ENCODE results near the gene COX7C. TPM values are rescaled to one million over a fixed set of nuclear protein-coding genes. Genes with fewer than 3 reads are reported as not detected.

COX7C gene
- total RNA-seq, 3 donors from 2014 or later = 677 to 765 (median 717) TPM

DNA sequence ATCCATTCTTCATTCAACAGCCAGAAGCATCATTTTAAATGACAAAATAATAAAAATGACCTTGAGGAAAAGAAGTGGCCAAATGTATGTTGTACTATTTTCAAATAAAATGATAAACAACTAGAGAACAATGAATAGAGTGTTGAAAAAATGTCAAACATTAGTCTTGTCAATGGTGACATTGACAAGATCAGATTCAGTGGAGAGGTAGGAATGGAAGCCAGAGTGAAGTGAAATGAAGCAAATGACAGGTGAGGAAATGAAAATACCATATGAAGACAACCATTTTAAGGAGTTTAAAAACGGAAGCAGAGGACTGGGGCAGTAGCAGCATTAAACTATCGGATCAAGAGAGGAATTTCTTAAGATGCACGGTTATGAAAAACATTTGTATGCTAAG lies 38.2 kb upstream of the COX7C start:
- Histone ChIP-seq H3K36me3 (ENCODE audit: low read depth) (no peaks in the 10 kb centered on the region), H3K4me1 (ENCODE audit: low read depth) (no peaks in the 10 kb centered on the region), H3K4me3 (no peak overlapping the region), H3K9me3 (no peaks in the 10 kb centered on the region)
- no peak for DNase-seq
- no peak for ATAC-seq
- intact Hi-C loops (cut with DNase I, micrococcal nuclease) = no loop called here
- no peak for TF ChIP-seq CTCF (IDR thresholded peaks at IDR 0.05)

DNA sequence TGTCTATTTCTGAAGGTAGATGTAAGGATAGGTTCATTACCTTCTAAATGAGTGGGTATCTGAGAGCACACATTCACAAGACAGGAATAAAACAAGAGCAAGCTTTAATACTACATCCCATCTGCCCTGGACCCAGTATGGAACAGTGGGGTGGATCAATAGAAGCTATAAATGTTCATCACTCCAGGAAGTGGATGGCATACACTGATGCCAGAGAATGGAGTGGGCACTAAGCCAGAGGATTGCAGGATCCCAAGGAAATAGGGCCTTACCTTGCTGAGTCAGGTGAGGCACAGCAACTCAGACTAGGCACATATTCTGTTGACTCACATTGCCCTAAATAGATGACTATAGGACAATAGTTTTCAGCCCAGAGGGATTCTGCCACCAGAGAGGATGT lies 21.3 kb upstream of the COX7C start:
- TF ChIP-seq CTCF (IDR thresholded peaks at IDR 0.05) = no peak
- H3K36me3 ChIP-seq (ENCODE audit: low read depth) = no peaks in the 10 kb centered on the region
- no peak for ATAC-seq
- no peaks in the 10 kb centered on the region for H3K4me1 ChIP-seq (ENCODE audit: low read depth)
- no peak overlapping the region for H3K4me3 ChIP-seq
- no peaks in the 10 kb centered on the region for H3K9me3 ChIP-seq
- DNase-seq = no peak
- intact Hi-C loops (cut with DNase I, micrococcal nuclease) = no loop called here

DNA sequence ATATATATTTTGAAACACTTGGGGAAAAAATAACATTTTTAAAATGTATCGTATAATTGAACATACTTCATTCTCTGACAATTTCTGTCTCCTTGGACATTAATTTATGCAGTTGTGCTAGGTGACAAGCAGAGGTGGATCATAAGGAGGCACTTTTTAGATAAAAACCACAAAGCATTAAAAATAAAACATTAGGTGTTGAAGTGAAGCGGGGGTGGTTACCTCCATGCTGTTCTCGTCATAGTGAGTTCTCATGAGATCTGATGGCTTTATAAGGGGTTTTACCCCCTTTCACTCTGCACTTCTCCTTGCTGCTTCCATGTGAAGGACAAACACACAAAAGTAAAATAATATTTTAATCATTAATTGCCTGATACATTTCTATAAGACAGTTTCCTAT lies 11.9 kb upstream of the COX7C start:
- intact Hi-C loops (cut with DNase I, micrococcal nuclease) = no loop called here
- ATAC-seq (no peak), DNase-seq (no peak)
- no peaks in the 10 kb centered on the region for H3K9me3 ChIP-seq
- H3K36me3 ChIP-seq (ENCODE audit: low read depth) = no peaks in the 10 kb centered on the region
- no peaks in the 10 kb centered on the region for H3K4me1 ChIP-seq (ENCODE audit: low read depth)
- no peak overlapping the region for H3K4me3 ChIP-seq
- TF ChIP-seq CTCF (IDR thresholded peaks at IDR 0.05) = no peak

- ATAC-seq = no peak
- no peak for TF ChIP-seq CTCF (IDR thresholded peaks at IDR 0.05)
- Histone ChIP-seq H3K4me1 (ENCODE audit: low read depth) (no peaks in the 10 kb centered on the region), H3K9me3 (no peaks in the 10 kb centered on the region), H3K36me3 (ENCODE audit: low read depth) (no peaks in the 10 kb centered on the region), H3K4me3 (no peak overlapping the region)
- intact Hi-C loops (cut with DNase I, micrococcal nuclease) = no loop called here
- no peak for DNase-seq
Observed at GRCh38 chr5:86613455-86613854, 4.3 kb upstream of the COX7C start.

DNA sequence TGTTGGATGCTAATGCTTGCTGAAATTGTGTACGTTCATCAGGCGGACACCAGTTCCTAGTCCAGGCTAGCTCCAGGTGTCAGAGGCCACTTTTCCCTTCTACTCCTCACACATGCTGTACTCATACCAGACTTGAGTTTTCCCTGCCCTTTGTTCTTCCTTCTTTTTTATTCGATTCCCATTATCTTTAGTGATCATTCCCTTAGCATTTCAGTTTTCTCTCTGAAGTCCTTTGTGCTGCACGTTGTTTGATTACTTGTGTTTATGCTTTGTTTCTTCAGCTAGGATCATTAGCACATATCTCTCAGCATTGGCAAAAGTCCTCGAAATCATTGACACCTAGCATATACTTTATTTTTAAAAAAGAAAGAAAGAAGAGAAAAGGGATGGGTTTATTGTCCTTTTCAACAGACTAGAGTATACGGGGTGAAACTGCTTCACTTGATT lies 409 bp upstream of the COX7C start:
- ATAC-seq (no peak), DNase-seq (peak in 1 of 3 donors; percentile 4)
- peak overlapping the region; percentile 92 for H3K4me3 ChIP-seq
- peaks cover 9% of the 10 kb centered on the region for H3K4me1 ChIP-seq (ENCODE audit: low read depth)
- no peak for TF ChIP-seq CTCF (IDR thresholded peaks at IDR 0.05)
- no peaks in the 10 kb centered on the region for H3K9me3 ChIP-seq
- intact Hi-C loops (cut with DNase I, micrococcal nuclease) = no loop called here
- no peaks in the 10 kb centered on the region for H3K36me3 ChIP-seq (ENCODE audit: low read depth)
